ENCODE data around the gene DNLZ. TPM values are rescaled to one million over a fixed set of nuclear protein-coding genes. Genes with fewer than 3 reads are reported as not detected.

DNLZ gene
- total RNA-seq, 2 experiments from 2014 or later: 24.9 to 26.2 TPM

DNA sequence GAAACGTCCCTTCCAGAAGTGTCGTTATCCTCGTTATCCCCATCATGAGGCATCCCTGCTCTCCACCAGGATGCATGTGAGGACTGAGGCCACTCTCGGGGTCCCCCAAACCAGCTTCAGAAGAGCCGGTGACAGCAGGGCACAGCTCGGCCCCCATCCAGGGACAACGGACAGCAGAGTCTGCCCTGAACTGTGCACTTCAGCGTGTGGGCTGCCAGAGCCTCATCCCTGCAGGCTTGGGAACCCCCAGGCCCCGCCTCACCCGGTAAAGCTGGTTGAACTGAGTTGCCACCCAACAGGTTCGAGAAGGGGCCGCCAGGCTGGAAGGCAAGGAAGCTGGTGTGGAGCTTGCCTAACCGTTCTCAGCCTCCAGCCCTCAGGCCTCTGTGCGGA lies 10.6 kb upstream of the DNLZ start:
- no peak overlapping the region for H3K4me3 Mint-ChIP-seq
- no peak for DNase-seq
- peaks cover 3% of the 10 kb centered on the region for H3K36me3 Mint-ChIP-seq
- H3K27ac Mint-ChIP-seq: no peak overlapping the region
- peaks cover 2% of the 10 kb centered on the region for H3K4me1 Mint-ChIP-seq
- no peaks in the 10 kb centered on the region for H3K27me3 Mint-ChIP-seq
- H3K9me3 Mint-ChIP-seq: no peaks in the 10 kb centered on the region

DNA sequence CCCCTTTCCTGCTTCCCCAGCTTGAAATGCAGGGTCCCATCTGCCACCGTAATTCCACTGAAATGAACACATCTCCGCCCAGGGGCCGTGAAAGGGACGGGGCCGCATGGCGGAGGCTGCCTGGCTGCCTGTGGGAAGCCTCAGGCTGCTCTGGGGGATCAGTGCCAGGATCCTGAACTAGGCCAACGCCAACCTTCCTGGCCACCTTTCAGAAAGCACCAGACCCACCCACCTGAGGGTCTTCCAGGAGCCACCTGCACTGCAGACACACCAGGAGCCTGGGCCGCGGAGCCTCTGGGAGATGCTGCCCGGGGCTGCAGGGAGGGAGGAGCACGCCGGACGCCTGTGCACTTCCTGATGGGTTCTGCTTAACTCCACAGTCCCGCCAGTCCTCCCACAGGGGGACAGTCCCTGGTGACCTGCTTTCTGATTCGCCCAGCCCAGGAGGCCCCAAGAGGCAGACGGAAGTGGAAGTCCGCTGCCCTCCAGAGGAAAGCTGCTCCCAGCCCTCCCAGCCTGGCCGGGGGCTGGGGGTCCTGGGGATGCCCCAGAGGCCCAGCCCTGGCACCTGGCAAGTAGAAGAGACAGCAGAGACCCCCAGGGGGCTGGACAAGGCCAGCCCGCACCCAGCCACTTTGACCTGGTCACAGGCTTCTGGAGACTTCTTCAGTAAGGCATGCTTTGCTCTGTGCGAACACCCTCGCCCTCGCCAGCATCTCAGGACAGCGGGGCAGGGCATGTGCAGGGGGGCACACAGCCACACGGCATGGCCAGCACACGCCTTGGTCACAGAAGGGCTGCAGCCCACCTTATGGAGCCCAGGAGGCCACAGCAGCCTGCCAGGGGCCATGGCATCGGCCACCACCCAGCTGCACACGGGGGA lies 10.0 kb upstream of the DNLZ start, which contains the start of gene CARD9:
Gene CARD9, minus strand, starts transcription at position 370 of the 883 bp plus-strand sequence. CDS start 1,591 bp downstream, outside the sequence.
- Mint-ChIP-seq H3K9me3 (no peaks in the 10 kb centered on the region), H3K4me3 (peak within 1 kb of the TSS; percentile 40), H3K27me3 (no peaks in the 10 kb centered on the region), H3K27ac (no peak within 1 kb of the TSS), H3K36me3 (peaks cover 3% of the 10 kb centered on the region), H3K4me1 (peaks cover 2% of the 10 kb centered on the region)
- no peak for DNase-seq

DNA sequence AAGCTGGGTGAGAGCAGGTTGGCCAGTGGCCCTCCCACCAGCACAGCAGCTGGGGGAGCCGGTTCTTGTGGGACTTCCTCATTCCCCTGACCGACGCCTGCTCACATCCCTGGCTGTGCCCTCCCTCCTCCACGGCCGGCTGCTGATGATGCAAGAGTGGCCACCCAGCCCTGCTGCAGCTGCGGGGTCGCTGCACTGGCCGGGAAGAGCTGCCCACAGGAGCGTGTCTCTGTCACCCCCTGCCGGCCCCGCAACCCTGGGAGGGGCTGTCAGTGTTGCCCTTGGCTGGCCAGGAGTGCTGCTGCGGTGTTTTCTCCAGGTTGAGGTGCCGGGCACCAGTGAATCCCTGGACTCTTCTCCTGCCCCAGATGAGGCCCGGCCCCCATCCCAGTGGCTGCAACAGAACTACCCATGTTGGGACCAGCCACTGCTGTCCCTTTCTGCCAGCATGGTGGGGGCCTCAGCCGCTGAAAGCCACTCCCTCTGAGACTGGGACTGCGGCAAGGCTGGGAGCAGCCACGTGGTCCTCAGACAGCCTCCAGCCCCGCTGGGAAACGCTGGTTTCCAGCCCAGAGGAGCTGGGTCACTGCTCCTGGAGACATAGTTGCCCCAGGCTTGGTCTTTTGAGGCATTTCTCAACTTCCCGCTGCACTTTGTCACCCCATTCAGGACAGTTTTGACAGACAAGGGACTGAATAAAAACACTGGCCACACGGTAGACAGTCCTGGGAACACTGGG lies 9.2 kb upstream of the DNLZ start:
- H3K4me3 Mint-ChIP-seq: peak overlapping the region; percentile 40
- no peak for DNase-seq
- no peak overlapping the region for H3K27ac Mint-ChIP-seq
- H3K4me1 Mint-ChIP-seq: peaks cover 2% of the 10 kb centered on the region
- H3K27me3 Mint-ChIP-seq: no peaks in the 10 kb centered on the region
- H3K36me3 Mint-ChIP-seq: peaks cover 3% of the 10 kb centered on the region
- no peaks in the 10 kb centered on the region for H3K9me3 Mint-ChIP-seq

DNA sequence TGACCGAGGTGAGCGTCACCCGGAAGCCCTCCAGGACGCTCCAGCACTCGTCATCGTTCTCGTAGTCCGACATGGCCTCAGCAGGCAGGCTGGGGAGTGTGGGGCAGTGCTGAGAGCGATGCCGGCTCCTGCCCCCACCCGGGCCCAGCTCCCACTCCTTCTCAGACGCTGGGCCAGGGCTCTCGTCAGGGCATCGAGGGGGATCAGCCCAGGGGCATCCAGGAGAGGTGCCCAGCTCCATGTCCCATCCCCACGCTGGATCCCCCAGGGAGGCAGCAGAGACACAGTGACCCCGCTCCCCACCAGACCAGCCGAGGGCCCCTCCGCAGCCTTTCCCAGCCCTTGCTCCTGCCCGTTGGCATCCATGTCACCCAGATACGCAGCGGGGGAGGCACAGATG lies 8.5 kb upstream of the DNLZ start:
- DNase-seq: no peak
- H3K4me1 Mint-ChIP-seq: peaks cover 2% of the 10 kb centered on the region
- no peaks in the 10 kb centered on the region for H3K9me3 Mint-ChIP-seq
- H3K36me3 Mint-ChIP-seq: peaks cover 3% of the 10 kb centered on the region
- no peak overlapping the region for H3K27ac Mint-ChIP-seq
- no peaks in the 10 kb centered on the region for H3K27me3 Mint-ChIP-seq
- no peak overlapping the region for H3K4me3 Mint-ChIP-seq

DNA sequence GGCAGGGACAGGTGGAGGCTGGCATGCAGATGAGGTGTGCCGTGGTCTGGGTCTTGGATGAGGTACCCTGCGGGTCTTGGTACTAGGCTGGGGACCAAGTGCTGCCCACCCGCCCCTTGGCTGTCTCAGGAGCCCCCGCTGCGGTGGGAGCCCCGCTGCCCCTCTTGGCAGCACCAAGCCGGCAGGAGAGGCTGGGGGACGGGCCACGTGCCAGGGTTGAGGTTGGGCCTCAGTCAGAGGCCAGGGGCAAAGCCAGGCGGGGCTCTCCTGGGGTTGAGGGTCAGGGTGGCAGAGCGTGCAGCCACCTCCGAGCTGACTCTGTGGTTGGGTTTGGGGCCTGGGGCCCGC lies 8.0 kb upstream of the DNLZ start:
- Mint-ChIP-seq H3K27ac (no peak overlapping the region), H3K9me3 (no peaks in the 10 kb centered on the region), H3K4me3 (no peak overlapping the region), H3K4me1 (peaks cover 2% of the 10 kb centered on the region), H3K36me3 (peaks cover 3% of the 10 kb centered on the region), H3K27me3 (no peaks in the 10 kb centered on the region)
- DNase-seq: no peak

DNA sequence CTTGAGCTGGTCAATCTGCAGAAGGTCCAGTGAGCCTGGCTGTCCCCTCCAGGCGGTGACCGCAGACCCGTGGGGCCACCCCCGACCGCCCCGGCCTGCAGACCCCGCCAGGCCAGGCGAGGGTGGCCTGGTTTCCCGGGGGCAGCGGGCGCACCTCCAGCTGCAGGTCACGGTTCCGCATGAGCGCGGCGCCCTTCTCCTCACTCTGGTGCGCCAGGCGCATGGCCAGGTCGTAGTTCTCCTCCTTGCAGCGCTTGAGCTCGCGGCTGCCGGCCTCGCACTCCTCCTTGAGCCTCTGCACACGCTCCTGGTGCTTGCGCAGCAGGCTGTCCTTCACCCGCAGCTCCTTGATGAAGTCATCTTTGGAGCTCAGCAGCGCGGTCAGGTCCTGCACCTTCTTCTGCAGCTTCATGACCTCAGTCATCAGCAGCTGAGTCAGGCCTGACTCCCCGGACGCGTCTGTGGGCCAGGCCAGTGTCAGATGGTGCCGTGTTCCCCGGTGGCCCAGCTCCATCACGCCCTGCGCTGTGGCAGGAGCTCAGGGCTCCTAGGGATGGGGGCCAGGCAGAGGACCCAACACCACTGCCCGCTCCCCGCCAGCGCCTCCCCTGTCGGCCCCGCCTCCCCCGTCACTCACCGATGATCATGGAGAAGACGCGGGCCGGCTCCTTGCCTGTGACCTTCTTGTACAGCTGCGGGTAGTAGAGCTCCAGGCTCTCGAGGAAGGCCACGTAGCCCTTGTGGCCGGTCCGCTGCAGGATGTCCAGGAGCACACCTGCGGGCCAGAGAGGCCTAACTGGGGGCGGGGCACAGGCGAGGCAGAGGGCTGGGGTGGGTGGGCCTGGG lies 7.4 kb upstream of the DNLZ start:
- Mint-ChIP-seq H3K4me1 (peaks cover 2% of the 10 kb centered on the region), H3K4me3 (no peak overlapping the region), H3K9me3 (no peaks in the 10 kb centered on the region), H3K36me3 (peaks cover 3% of the 10 kb centered on the region), H3K27me3 (no peaks in the 10 kb centered on the region), H3K27ac (no peak overlapping the region)
- no peak for DNase-seq

DNA sequence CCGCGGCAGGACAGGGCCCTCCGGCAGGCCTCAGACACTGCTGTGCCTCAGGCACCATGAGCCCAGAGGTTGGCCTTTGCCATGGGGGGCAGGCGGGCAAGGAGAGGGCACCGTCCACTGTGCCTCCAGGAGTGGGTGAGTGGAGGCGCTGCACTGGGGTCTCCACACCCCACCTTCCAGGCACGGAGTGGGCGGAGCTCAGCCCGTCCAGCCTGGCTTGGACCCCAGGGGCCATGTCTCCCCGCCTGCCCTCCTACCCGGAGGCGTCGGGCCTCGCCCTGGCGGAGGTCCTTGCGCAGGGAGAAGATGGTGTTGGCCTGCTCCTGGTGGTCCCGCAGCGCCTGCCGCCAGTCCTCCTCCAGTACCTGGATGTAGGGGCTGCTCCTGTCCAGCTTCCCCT lies 6.5 kb upstream of the DNLZ start:
- Mint-ChIP-seq H3K36me3 (peaks cover 3% of the 10 kb centered on the region), H3K9me3 (no peaks in the 10 kb centered on the region), H3K27me3 (no peaks in the 10 kb centered on the region), H3K4me3 (no peak overlapping the region), H3K27ac (no peak overlapping the region), H3K4me1 (peaks cover 2% of the 10 kb centered on the region)
- DNase-seq: no peak

DNA sequence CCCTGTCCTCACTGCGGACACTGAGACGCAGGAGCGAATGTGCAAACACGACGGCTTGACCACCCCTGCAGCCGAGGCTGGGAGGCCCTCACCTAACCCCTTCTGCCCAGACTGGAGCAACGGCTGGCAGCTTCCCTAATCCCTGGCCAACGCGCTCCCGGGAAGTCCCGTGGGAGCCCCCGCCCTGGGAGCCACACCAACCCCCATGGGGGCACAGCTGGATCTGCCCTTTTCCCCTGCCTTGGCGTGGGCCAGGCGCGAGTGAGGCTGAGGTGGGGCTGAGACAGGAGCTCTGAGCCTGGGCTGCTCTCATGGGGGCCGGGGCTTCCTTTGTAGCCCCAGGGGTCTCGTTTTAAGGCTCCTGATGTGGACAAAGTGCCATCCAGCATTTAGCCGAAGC lies 4.6 kb upstream of the DNLZ start:
- H3K9me3 Mint-ChIP-seq: no peaks in the 10 kb centered on the region
- no peaks in the 10 kb centered on the region for H3K27me3 Mint-ChIP-seq
- no peak for DNase-seq
- H3K4me1 Mint-ChIP-seq: peaks cover 2% of the 10 kb centered on the region
- no peak overlapping the region for H3K27ac Mint-ChIP-seq
- no peaks in the 10 kb centered on the region for H3K36me3 Mint-ChIP-seq
- no peak overlapping the region for H3K4me3 Mint-ChIP-seq

DNA sequence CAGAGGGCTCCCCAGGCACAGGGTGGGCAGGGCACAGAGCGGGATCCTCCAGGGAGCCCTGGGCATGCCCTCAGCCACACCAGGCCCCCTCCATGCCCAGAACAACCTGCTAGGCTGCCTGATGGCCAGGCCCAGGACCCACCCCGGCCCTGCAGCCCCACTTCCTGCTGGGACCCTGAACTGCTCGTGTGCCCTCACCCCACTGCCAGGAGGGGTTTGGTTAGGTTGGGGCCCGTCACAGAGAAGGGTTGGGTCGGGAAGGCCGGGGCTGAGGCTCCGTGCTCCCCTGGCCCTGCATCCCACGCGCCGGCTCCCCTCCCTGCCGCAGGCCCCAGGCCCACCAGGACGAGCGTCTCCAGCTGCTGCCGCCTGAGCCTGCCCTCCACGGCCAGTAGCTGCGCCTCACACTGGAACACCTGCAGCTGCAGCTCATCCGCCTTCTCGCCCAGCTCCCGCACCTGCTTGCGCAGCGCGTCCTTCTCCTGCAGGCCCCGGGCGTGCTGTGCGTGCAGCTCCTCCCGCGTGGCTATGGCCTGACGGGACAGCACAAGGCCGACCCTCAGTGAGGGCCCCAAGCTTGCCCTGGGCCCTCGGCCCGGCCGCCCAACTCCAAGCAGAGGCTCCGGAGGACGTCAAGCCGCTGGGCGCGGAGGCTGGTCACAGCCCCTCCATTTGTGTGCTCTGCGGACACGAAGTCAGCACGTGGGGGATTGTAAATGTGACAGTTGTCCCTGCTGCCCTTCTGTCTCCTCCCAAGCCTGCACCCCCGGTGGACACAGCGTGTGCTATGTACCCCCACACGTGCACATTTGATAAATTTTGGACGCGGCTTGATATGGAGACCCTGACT lies 4.0 kb upstream of the DNLZ start:
- Mint-ChIP-seq H3K9me3 (no peaks in the 10 kb centered on the region), H3K27ac (no peak overlapping the region), H3K36me3 (no peaks in the 10 kb centered on the region), H3K27me3 (no peaks in the 10 kb centered on the region), H3K4me3 (no peak overlapping the region), H3K4me1 (peaks cover 2% of the 10 kb centered on the region)
- no peak for DNase-seq

DNA sequence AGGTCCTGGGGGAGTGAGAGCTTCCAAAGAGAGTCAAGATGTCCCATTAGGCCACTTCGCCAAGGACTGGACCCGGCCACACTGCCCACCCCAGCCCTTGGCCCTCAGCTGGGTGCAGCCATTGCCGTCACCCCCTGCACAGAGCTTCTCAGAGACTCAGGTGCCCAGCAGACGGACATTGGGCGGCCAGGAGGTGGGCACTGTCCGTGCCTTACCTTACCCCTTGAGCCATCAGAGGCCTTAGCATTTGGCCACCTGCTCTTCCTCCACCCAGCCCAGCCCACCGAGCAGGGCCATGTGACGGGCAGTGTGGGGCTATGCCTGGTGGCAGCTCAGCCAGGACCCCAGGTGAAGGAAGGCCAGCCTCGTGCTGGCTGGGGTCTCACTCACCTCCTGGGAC lies 3.3 kb upstream of the DNLZ start:
- no peaks in the 10 kb centered on the region for H3K27me3 Mint-ChIP-seq
- no peaks in the 10 kb centered on the region for H3K9me3 Mint-ChIP-seq
- no peak overlapping the region for H3K4me3 Mint-ChIP-seq
- no peak overlapping the region for H3K27ac Mint-ChIP-seq
- DNase-seq: no peak
- H3K36me3 Mint-ChIP-seq: no peaks in the 10 kb centered on the region
- H3K4me1 Mint-ChIP-seq: peaks cover 2% of the 10 kb centered on the region

DNA sequence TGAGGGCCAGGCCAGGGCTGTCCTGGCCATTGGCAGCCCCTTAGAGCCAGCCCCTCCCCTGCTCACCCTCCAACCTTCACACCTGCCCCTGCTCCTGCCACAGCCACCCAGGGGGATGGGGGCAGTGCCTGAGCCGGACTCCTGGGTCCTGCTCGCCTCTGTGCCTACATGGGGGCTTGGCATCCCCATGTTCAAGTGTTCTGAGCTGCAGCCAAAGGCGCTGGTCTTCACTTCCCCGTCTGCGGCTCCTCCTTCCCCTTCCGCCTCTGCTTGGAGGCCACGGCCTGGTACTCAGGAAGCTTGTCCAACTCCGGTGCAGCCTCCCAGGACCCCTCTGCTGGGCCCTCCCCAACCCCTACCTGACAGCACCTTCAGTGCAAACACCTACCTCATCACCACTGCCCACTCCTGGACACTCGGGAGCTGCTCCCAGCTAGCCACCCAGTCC lies 2.3 kb upstream of the DNLZ start:
- no peaks in the 10 kb centered on the region for H3K9me3 Mint-ChIP-seq
- peak overlapping the region; percentile 29 for H3K27ac Mint-ChIP-seq
- H3K4me1 Mint-ChIP-seq: peaks cover 2% of the 10 kb centered on the region
- no peak overlapping the region for H3K4me3 Mint-ChIP-seq
- no peaks in the 10 kb centered on the region for H3K36me3 Mint-ChIP-seq
- DNase-seq: no peak
- H3K27me3 Mint-ChIP-seq: no peaks in the 10 kb centered on the region

DNA sequence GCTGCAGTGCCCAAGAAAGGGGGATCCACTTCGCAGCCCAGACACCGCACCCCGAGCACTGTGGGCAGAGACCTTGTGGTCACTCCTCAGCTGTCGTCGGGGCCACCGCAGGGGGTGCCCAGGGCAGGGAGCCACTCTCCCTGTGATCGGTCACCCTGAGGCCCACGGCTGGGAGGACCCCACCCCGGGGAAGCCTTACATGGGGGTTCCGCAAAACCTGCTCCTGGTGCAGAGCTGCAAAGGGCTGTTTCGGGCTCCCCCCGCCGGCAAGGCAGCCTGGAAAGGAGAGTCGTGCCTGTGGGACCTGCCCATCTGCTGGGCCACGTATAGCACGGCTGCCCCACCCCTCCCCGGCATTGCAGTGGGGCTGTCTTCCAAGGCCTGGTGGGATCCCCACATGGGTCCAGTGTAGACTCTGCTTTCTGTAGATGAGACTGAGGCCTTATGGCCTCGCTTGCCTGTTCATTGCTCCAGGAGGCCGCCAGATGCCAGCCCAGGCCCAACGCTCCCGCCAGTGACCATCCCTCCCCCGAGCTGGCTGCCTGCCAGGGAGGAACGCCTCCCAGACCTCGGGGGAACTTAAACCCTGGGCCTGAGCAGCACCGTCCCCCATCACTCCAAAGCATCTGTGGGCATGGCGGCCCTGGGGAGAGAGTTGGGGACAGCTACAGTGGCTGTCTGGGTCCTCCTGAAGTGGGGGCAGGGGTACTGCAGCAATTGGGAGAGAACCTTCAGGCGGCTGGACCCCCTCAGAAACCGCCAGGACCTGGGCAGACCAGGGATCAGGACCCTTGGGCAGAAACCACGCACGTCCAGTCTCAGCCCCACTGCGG lies 1.6 kb upstream of the DNLZ start:
- Mint-ChIP-seq H3K4me1 (peaks cover 2% of the 10 kb centered on the region), H3K9me3 (no peaks in the 10 kb centered on the region), H3K4me3 (no peak overlapping the region), H3K27ac (no peak overlapping the region), H3K36me3 (no peaks in the 10 kb centered on the region), H3K27me3 (no peaks in the 10 kb centered on the region)
- DNase-seq: no peak

DNA sequence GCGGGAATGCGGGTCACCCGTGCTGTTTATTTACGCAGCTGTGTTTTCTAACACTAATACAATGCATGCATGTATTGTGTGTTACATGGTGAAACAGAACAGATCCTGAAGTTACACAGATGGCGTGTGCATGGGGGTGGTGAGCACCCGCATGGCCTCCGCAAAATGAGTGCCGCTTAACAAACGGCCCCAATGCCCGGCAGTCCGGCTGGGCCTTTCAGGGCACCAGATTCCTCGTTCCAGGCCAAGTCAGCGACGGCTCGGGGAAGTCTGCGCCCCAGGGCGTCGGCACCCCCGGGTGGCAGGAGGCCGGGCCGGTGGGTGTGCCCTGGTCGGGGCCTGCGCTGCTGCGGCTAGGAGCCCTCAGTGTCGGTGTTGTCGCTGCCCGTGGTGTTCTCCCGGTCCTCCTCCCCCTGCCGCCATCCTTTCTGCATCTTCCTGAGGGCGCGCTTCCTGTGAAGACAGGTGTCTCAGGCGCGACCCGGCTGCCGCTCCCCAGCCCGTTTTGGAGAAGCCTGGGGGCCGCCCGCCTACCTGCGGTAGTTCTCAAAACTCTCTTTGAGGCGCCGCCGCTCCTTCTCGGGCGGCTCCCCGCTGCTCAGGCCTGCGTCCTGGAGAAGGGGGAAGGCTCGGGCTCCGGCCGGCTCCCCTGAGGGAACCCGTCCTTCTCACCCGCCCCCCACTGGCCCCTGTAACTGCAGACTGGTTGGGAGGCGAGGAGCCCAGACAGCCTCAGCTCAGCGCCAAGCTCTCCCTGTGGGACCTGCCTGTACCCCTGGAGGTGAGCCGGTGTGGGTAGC lies 605 bp upstream of the DNLZ start:
- H3K4me1 Mint-ChIP-seq: peaks cover 2% of the 10 kb centered on the region
- peak overlapping the region; percentile 14 for H3K4me3 Mint-ChIP-seq
- DNase-seq: no peak
- H3K9me3 Mint-ChIP-seq: no peaks in the 10 kb centered on the region
- H3K36me3 Mint-ChIP-seq: no peaks in the 10 kb centered on the region
- no peaks in the 10 kb centered on the region for H3K27me3 Mint-ChIP-seq
- H3K27ac Mint-ChIP-seq: no peak overlapping the region
